OCI-M1 (cell line): ENCODE measurements around the gene KIF1A.
"Not testable (repeated sequence)": the region's sequence is repeated elsewhere in the genome, so short reads cannot be mapped to it uniquely, and the experiment has no call there.

Source experiments
- DNase-seq: peaks from one replicate; lab custom pipeline; 2025; lab: John Stamatoyannopoulos, UW

The KIF1A gene

GRCh38 chr2:240685771-240686371 is 134.1 kb downstream of the KIF1A start:
- DNase-seq, result peak; percentile 9

GRCh38 chr2:240683980-240684728 is 135.9 kb downstream of the KIF1A start:
- not testable (repeated sequence) for DNase-seq

- DNase-seq, result not testable (repeated sequence)
Measured at GRCh38 chr2:240683329-240683979, 136.6 kb downstream of the KIF1A start.

- not testable (repeated sequence) for DNase-seq
Measured at GRCh38 chr2:240682431-240683224, 137.4 kb downstream of the KIF1A start, which contains the start of gene AQP12B. TSS of gene AQP12B (minus strand) at chr2:240682885. CDS start at chr2:240682837, 48 bp downstream.

GRCh38 chr2:240680185-240680584 is 139.8 kb downstream of the KIF1A start:
- DNase-seq, result not testable (repeated sequence)

- not testable (repeated sequence) for DNase-seq
Measured at GRCh38 chr2:240678909-240679308, 141.1 kb downstream of the KIF1A start.

- DNase-seq, result not testable (repeated sequence)
Measured at GRCh38 chr2:240678043-240678442, 142.0 kb downstream of the KIF1A start.

GRCh38 chr2:240675345-240675744 is 144.7 kb downstream of the KIF1A start:
- DNase-seq, result not testable (repeated sequence)

GRCh38 chr2:240674461-240675184 is 145.4 kb downstream of the KIF1A start:
- not testable (repeated sequence) for DNase-seq

GRCh38 chr2:240672701-240673190 is 147.3 kb downstream of the KIF1A start:
- no peak for DNase-seq

GRCh38 chr2:240672076-240672700 is 147.8 kb downstream of the KIF1A start:
- DNase-seq, result no peak

GRCh38 chr2:240670950-240671349 is 149.1 kb downstream of the KIF1A start:
- no peak for DNase-seq

GRCh38 chr2:240670402-240670801 is 149.6 kb downstream of the KIF1A start:
- DNase-seq, result no peak

GRCh38 chr2:240664622-240665021 is 155.4 kb downstream of the KIF1A start:
- DNase-seq, result no peak
